Kidney (tissue), 14 donors: ENCODE results near the gene HPRT1. TPM values are rescaled to one million over a fixed set of nuclear protein-coding genes. Genes with fewer than 3 reads are reported as not detected.

Experiments
- DNase-seq, 5 donors: peaks; one replicate each; pipeline ENCODE4 v3.0.0-alpha.2; 2013 to 2020
- FAIRE-seq: peaks from 2 replicates; lab custom pipeline; 2012; peaks lifted over from hg19 to GRCh38; lab: Jason Lieb, UNC
- H3K27ac ChIP-seq, 2 donors: one replicate each; pipeline ENCODE4 v1.7.0; 2013; ENCODE audit warnings: low read depth in 2 of 2, low read length in 2 of 2, inconsistent platforms in 1 of 2
- H3K27me3 ChIP-seq: one replicate; pipeline ENCODE4 v1.7.1; 2013; ENCODE audit warnings: low read length, inconsistent platforms; ENCODE audit not compliant: control insufficient read depth, insufficient read depth
- H3K36me3 ChIP-seq, 3 donors: one replicate each; pipeline versions ENCODE4 v1.7.0 to v1.7.1; 2013; ENCODE audit warnings: low read length in 3 of 3, control low read depth in 1 of 3, inconsistent platforms in 1 of 3; ENCODE audit not compliant: insufficient read depth in 3 of 3, control insufficient read depth in 2 of 3
- H3K4me1 ChIP-seq, 3 donors: one replicate each; pipeline versions ENCODE4 v1.7.0 to v1.7.1; 2013; ENCODE audit warnings: low read length in 3 of 3, inconsistent platforms in 1 of 3, low read depth in 1 of 3; ENCODE audit not compliant: control insufficient read depth in 2 of 3, insufficient read depth in 2 of 3
- H3K4me3 ChIP-seq, 3 donors: one replicate each; pipeline versions ENCODE4 v1.7.0 to v1.8.1; 2013; ENCODE audit warnings: low read length in 3 of 3, control low read depth in 1 of 3, inconsistent platforms in 1 of 3
- H3K9ac ChIP-seq, 3 donors: one replicate each; pipeline versions ENCODE4 v1.7.0 to v1.7.1; 2013; ENCODE audit warnings: low read length in 3 of 3, control low read depth in 1 of 3, inconsistent platforms in 1 of 3
- H3K9me3 ChIP-seq, 3 donors: one replicate each; pipeline versions ENCODE4 v1.7.0 to v1.7.1; 2013; ENCODE audit warnings: low read length in 3 of 3, control low read depth in 1 of 3, inconsistent platforms in 1 of 3; ENCODE audit not compliant: control insufficient read depth in 2 of 3, insufficient read depth in 1 of 3
- CTCF ChIP-seq: IDR thresholded peaks from 3 replicates; pipeline ENCODE4 v1.5.1; 2012; ENCODE audit warnings: mild to moderate bottlenecking, moderate library complexity, borderline replicate concordance; ENCODE audit not compliant: insufficient read depth; ENCODE audit errors: extremely low read depth
- intact Hi-C: fragments of 100-400 bp; cut with DNase I; formaldehyde crosslinking; loops from one replicate; pipeline ENCODE4 v1.11.1; 2022
- polyA plus RNA-seq: library from polyadenylated mRNA; stranded (reverse); fragments of 350-450 nt; fragmentation: Illumina TruSeq; extraction: RNeasy Lipid Tissue Mini Kit (QIAGEN cat#74804); gene quantifications from one replicate; pipeline ENCODE4 v1.2.3, GENCODE V29; 2014; ENCODE audit warnings: low read depth, low replicate concordance; ENCODE audit not compliant: insufficient read depth
- total RNA-seq: library from RNA; stranded (reverse); fragmentation: NEBNext Ultra II Directional; extraction: Animal tissue kit (Norgen Biotek cat#: 25700); gene quantifications from one replicate; pipeline ENCODE4 v1.2.1, GENCODE V29; 2021
- donor health status: control.
- donor health status: control.
- donor health status: control.
- donor health status: control.
- donor health status: control.
- donor health status: DM: yes; HTN: yes; CAD: no.
- donor health status: Normal renal cell carcinoma (clear cell type).

The HPRT1 gene
- total and polyA plus RNA-seq, 2 donors from 2014 or later = 57.8 to 75.0 TPM

- DNase-seq (no peak), FAIRE-seq (no peak)
- Histone ChIP-seq H3K9me3 (no peaks in the 10 kb centered on the region), H3K9ac (no peak overlapping the region), H3K4me3 (no peak overlapping the region), H3K4me1 (no peaks in the 10 kb centered on the region), H3K27me3 (no peaks in the 10 kb centered on the region), H3K36me3 (peaks cover 0 to 7% (median 3%) of the 10 kb centered on the region in 3 donors), H3K27ac (no peak overlapping the region)
- TF ChIP-seq CTCF = no peak
- intact Hi-C loops = no loop called here
These were observed 41.5 kb upstream of the HPRT1 start for GRCh38 chrX:134418317-134419113.

GRCh38 chrX:134419784-134420183 lies 40.2 kb upstream of the HPRT1 start:
- no peak for FAIRE-seq
- H3K9ac ChIP-seq = no peak overlapping the region
- intact Hi-C loops = no loop called here
- H3K27ac ChIP-seq = no peak overlapping the region
- H3K36me3 ChIP-seq = peaks cover 0 to 7% (median 3%) of the 10 kb centered on the region in 3 donors
- no peak overlapping the region for H3K4me3 ChIP-seq
- TF ChIP-seq CTCF = no peak
- no peak for DNase-seq
- H3K9me3 ChIP-seq = no peaks in the 10 kb centered on the region
- H3K27me3 ChIP-seq = peaks cover 3% of the 10 kb centered on the region
- no peaks in the 10 kb centered on the region for H3K4me1 ChIP-seq

GRCh38 chrX:134423606-134424005 lies 36.4 kb upstream of the HPRT1 start:
- intact Hi-C loops = no loop called here
- Histone ChIP-seq H3K36me3 (no peaks in the 10 kb centered on the region), H3K27me3 (peaks cover 3% of the 10 kb centered on the region), H3K9ac (no peak overlapping the region), H3K4me1 (no peaks in the 10 kb centered on the region), H3K27ac (no peak overlapping the region), H3K9me3 (no peaks in the 10 kb centered on the region), H3K4me3 (no peak overlapping the region)
- TF ChIP-seq CTCF = peak; percentile 21
- DNase-seq (peak in 2 of 5 donors; percentile 10 to 33), FAIRE-seq (peak; percentile 66)

GRCh38 chrX:134426281-134426680 lies 33.7 kb upstream of the HPRT1 start:
- DNase-seq (no peak), FAIRE-seq (no peak)
- H3K9me3 ChIP-seq = no peaks in the 10 kb centered on the region
- H3K27ac ChIP-seq = no peak overlapping the region
- no peak overlapping the region for H3K4me3 ChIP-seq
- no peak overlapping the region for H3K9ac ChIP-seq
- H3K36me3 ChIP-seq = no peaks in the 10 kb centered on the region
- TF ChIP-seq CTCF = no peak
- intact Hi-C loops = no loop called here
- H3K4me1 ChIP-seq = no peaks in the 10 kb centered on the region
- peaks cover 3% of the 10 kb centered on the region for H3K27me3 ChIP-seq
